HCT116 (cell line): ENCODE measurements around the gene GALNT17. TPM values are rescaled to one million over a fixed set of nuclear protein-coding genes. Genes with fewer than 3 reads are reported as not detected.

ENCODE experiments used
- ATAC-seq: fragments of 200-7000 bp; cut with Tn5 transposase; 2 replicates; pipeline ENCODE4 v1.9.1; 2020; ENCODE audit warnings: mild to moderate bottlenecking, moderate library complexity
- BruUV-seq: library from RNA; stranded (reverse); fragments of 400-500 nt; replicated peaks from 2 replicates; lab custom pipeline; 2021; lab: Mats Ljungman, UMichigan
- CTCF ChIA-PET: fragments of 300-600 bp; sonication (Branson Sonifier 250); formaldehyde crosslinking; loops from one replicate; lab custom pipeline; 2021; ENCODE audit warnings: antibody characterized with exemption; lab: Charles Lee
- POLR2A ChIA-PET: fragments of 300-600, 350-600 bp; sonication (Branson Sonifier 250); formaldehyde crosslinking; loops from one replicate; lab custom pipeline; 2021; ENCODE audit warnings: antibody characterized with exemption; lab: Charles Lee
- RAD21 ChIA-PET, 2 experiments: fragments of 300-600 bp; sonication (Branson Sonifier 250); formaldehyde crosslinking; loops; one replicate each; lab custom pipeline; 2023; ENCODE audit warnings: low total read pairs in 2 of 2; ENCODE audit not compliant: uncharacterized antibody in 2 of 2, unreplicated experiment in 2 of 2, low non-redundant PET in 1 of 2; lab: Charles Lee
- DNase-seq: peaks from one replicate; pipeline ENCODE4 v3.0.0-alpha.2; 2010; ENCODE audit warnings: low read depth, low spot score
- H2AFZ ChIP-seq: fragments of 200-600 bp; shearing (Covaris generic), sonication (generic); 2 replicates; pipeline ENCODE4 v1.6.1; 2017; ENCODE audit warnings: low read depth, mixed run types, mixed read lengths, antibody characterized with exemption, low read length; ENCODE audit not compliant: poor library complexity, severe bottlenecking
- H3K27ac ChIP-seq: 2 replicates; pipeline ENCODE4 v1.5.1; 2012; ENCODE audit warnings: low read depth, low read length
- H3K27me3 ChIP-seq: fragments of 200-600 bp; sonication (generic); 2 replicates; pipeline ENCODE4 v1.6.1; 2016; ENCODE audit warnings: mixed run types, low read length, mixed read lengths; ENCODE audit not compliant: insufficient read depth
- H3K36me3 ChIP-seq, 2 experiments: fragments of 200-500 bp in 1 of 2; fragments of 200-600 bp in 1 of 2; sonication (Bioruptor generic) in 1 of 2; sonication (generic) in 1 of 2; 2 replicates each; pipeline versions ENCODE4 v1.5.1 to v1.6.1; 2014 to 2016; ENCODE audit warnings: low read length in 2 of 2, inconsistent platforms in 1 of 2, mixed read lengths in 1 of 2, mixed run types in 1 of 2; ENCODE audit not compliant: insufficient read depth in 2 of 2, control insufficient read depth in 1 of 2
- H3K4me1 ChIP-seq, 2 experiments: fragments of 200-600 bp in 1 of 2; sonication (generic) in 1 of 2; 2 replicates each; pipeline versions ENCODE4 v1.5.1 to v1.6.1; 2012 to 2017; ENCODE audit warnings: low read length in 2 of 2, inconsistent platforms in 1 of 2, mild to moderate bottlenecking in 1 of 2, mixed read lengths in 1 of 2, mixed run types in 1 of 2, moderate library complexity in 1 of 2; ENCODE audit not compliant: insufficient read depth in 2 of 2, control insufficient read depth in 1 of 2
- H3K4me2 ChIP-seq: fragments of 200-600 bp; sonication (generic); 2 replicates; pipeline ENCODE4 v1.6.1; 2017; ENCODE audit warnings: mixed run types, low read length, mixed read lengths
- H3K4me3 ChIP-seq, 2 experiments: fragments of 200-600 bp in 1 of 2; sonication (generic) in 1 of 2; replicated peaks in 1 of 2; 2 replicates each; pipeline ENCODE4 v1.5.1; 2011 to 2016; ENCODE audit warnings: low read length in 2 of 2, control low read depth in 1 of 2, low read depth in 1 of 2, mild to moderate bottlenecking in 1 of 2, mixed read lengths in 1 of 2, mixed run types in 1 of 2
- H3K79me2 ChIP-seq: fragments of 200-600 bp; sonication (generic); 2 replicates; pipeline ENCODE4 v1.6.1; 2017; ENCODE audit warnings: mild to moderate bottlenecking, mixed run types, low read length, moderate library complexity, mixed read lengths; ENCODE audit not compliant: insufficient read depth
- H3K9ac ChIP-seq: fragments of 200-600 bp; sonication (generic); 2 replicates; pipeline ENCODE4 v1.6.1; 2016; ENCODE audit warnings: low read length, mixed read lengths
- H3K9me2 ChIP-seq: fragments of 200-600 bp; sonication (generic), shearing (Covaris generic); 2 replicates; pipeline ENCODE4 v1.6.1; 2017; ENCODE audit warnings: mixed run types, mild to moderate bottlenecking, moderate library complexity; ENCODE audit not compliant: insufficient read depth
- H3K9me3 ChIP-seq, 2 experiments: fragments of 200-500 bp in 1 of 2; fragments of 200-600 bp in 1 of 2; sonication (Bioruptor generic) in 1 of 2; sonication (generic) in 1 of 2; 2 replicates each; pipeline ENCODE4 v1.6.1; 2014 to 2017; ENCODE audit warnings: low read length in 2 of 2, mixed read lengths in 2 of 2, inconsistent platforms in 1 of 2, low read depth in 1 of 2, mild to moderate bottlenecking in 1 of 2, mixed run types in 1 of 2, moderate library complexity in 1 of 2; ENCODE audit not compliant: control insufficient read depth in 1 of 2, insufficient read depth in 1 of 2
- H4K20me1 ChIP-seq: fragments of 200-600 bp; sonication (generic), shearing (Covaris generic); 2 replicates; pipeline ENCODE4 v1.6.1; 2017; ENCODE audit warnings: mixed run types, mild to moderate bottlenecking, moderate library complexity; ENCODE audit not compliant: insufficient read depth
- CEBPB ChIP-seq: IDR thresholded peaks from 2 replicates; pipeline ENCODE4 v1.6.1; 2012; ENCODE audit warnings: low read depth
- EGR1 ChIP-seq: IDR thresholded peaks from 2 replicates; pipeline ENCODE4 v1.6.1; 2012; ENCODE audit warnings: low read depth
- ELF1 ChIP-seq: IDR thresholded peaks from 2 replicates; pipeline ENCODE4 v1.6.1; 2012; ENCODE audit warnings: low read depth, borderline replicate concordance
- EZH2phosphoT487 ChIP-seq: fragments of 200-600 bp; IDR thresholded peaks from 2 replicates; pipeline ENCODE4 v1.6.1; 2018; ENCODE audit warnings: antibody characterized with exemption, borderline replicate concordance
- FOSL1 ChIP-seq: IDR thresholded peaks from 2 replicates; pipeline ENCODE4 v1.6.1; 2012; ENCODE audit warnings: low read depth
- JUND ChIP-seq: IDR thresholded peaks from 2 replicates; pipeline ENCODE4 v1.6.1; 2012
- POLR2AphosphoS5 ChIP-seq: IDR thresholded peaks from 2 replicates; pipeline ENCODE4 v1.6.1; 2011; ENCODE audit warnings: mild to moderate bottlenecking, low read depth, low read length, moderate library complexity
- RAD21 ChIP-seq: IDR thresholded peaks from 2 replicates; pipeline ENCODE4 v1.6.1; 2012; ENCODE audit warnings: low read depth, mild to moderate bottlenecking
- SIN3A ChIP-seq: IDR thresholded peaks from 2 replicates; pipeline ENCODE4 v1.6.1; 2012; ENCODE audit warnings: low read depth
- SP1 ChIP-seq: IDR thresholded peaks from 2 replicates; pipeline ENCODE4 v1.6.1; 2012; ENCODE audit warnings: low read depth
- SRF ChIP-seq: IDR thresholded peaks from 2 replicates; pipeline ENCODE4 v1.6.1; 2012; ENCODE audit warnings: low read depth
- TCF7L2 ChIP-seq: IDR thresholded peaks from 2 replicates; pipeline ENCODE4 v1.7.0; 2011; ENCODE audit warnings: borderline replicate concordance, inconsistent platforms; ENCODE audit not compliant: insufficient read depth, insufficient read length; ENCODE audit errors: extremely low read depth
- YY1 ChIP-seq: IDR thresholded peaks from 2 replicates; pipeline ENCODE4 v1.6.1; 2011; ENCODE audit warnings: low read length, low read depth, moderate library complexity, mild to moderate bottlenecking; ENCODE audit not compliant: insufficient replicate concordance; ENCODE audit errors: extremely low read depth
- ZFX ChIP-seq: fragments of 450-650 bp; IDR thresholded peaks from 2 replicates; pipeline ENCODE4 v1.6.1; 2017
- intact Hi-C: fragments of 100-400 bp; cut with micrococcal nuclease; formaldehyde crosslinking; loops from 2 replicates; pipeline ENCODE4 v1.10.0; 2022
- total RNA-seq: library from RNA; stranded (reverse); gene quantifications from one replicate; pipeline ENCODE4 v1.2.1, GENCODE V29; 2021; ENCODE audit not compliant: unreplicated experiment
- TF ChIP-seq, protein P1 (sequence below): IDR thresholded peaks from 2 replicates; pipeline ENCODE4 v1.6.1; 2011; ENCODE audit warnings: mild to moderate bottlenecking, low read length, moderate library complexity; ENCODE audit not compliant: insufficient replicate concordance; ENCODE audit errors: extremely low read depth
- TF ChIP-seq, protein P2 (sequence below): IDR thresholded peaks from 2 replicates; pipeline ENCODE4 v1.6.1; 2012
- TF ChIP-seq, protein P3 (sequence below), 3 experiments: fragments of 200-600 bp in 1 of 3; sonication (generic) in 1 of 3; IDR thresholded peaks in 2 of 3; conservative IDR thresholded peaks in 1 of 3; 2 replicates each; pipeline ENCODE4 v1.5.1; 2012 to 2017; ENCODE audit warnings: low read depth in 2 of 3, low read length in 2 of 3, antibody characterized with exemption in 1 of 3, borderline replicate concordance in 1 of 3, control low read depth in 1 of 3, mild to moderate bottlenecking in 1 of 3, mixed read lengths in 1 of 3, mixed run types in 1 of 3, moderate library complexity in 1 of 3; ENCODE audit not compliant: insufficient read depth in 1 of 3

GALNT17 gene
- total RNA-seq, 1 experiment from 2014 or later, result not detected

DNA sequence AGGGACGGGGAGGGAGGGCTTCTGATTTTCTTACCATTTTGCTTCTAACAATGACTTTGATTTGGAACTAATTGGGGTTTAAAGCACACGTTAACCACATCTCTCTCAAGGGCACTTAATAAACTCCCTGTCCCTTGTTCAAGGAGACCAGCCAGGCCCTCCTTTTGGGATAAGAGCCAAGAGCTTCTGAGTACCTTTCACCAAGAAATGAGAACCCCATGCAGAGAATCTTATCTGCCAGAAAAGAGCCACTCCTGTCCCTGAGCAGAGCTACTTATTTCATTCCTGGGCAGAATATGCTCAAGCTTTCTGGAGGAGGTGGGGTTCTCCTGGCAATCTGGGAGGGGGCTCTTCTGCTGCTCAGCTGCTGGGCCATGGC, 574.6 kb downstream of the GALNT17 start:
- intact Hi-C loops, result no loop called here
- H3K9me3 ChIP-seq, result peaks cover 0 to 6% of the 10 kb centered on the region in 2 experiments; a peak in 1 of 4 replicates
- RAD21 ChIA-PET, result no interaction called here
- no TSS peak for BruUV-seq
- ATAC-seq (no peak), DNase-seq (no peak)
- H3K4me2 ChIP-seq, result no peak overlapping the region
- no peaks in the 10 kb centered on the region for H3K79me2 ChIP-seq
- H3K36me3 ChIP-seq, result no peaks in the 10 kb centered on the region
- TF ChIP-seq JUND, result no peak
- no peak for TF ChIP-seq POLR2AphosphoS5
- no peak for TF ChIP-seq ZFX
- no peak for TF ChIP-seq SIN3A
- TF ChIP-seq, protein P1, sequence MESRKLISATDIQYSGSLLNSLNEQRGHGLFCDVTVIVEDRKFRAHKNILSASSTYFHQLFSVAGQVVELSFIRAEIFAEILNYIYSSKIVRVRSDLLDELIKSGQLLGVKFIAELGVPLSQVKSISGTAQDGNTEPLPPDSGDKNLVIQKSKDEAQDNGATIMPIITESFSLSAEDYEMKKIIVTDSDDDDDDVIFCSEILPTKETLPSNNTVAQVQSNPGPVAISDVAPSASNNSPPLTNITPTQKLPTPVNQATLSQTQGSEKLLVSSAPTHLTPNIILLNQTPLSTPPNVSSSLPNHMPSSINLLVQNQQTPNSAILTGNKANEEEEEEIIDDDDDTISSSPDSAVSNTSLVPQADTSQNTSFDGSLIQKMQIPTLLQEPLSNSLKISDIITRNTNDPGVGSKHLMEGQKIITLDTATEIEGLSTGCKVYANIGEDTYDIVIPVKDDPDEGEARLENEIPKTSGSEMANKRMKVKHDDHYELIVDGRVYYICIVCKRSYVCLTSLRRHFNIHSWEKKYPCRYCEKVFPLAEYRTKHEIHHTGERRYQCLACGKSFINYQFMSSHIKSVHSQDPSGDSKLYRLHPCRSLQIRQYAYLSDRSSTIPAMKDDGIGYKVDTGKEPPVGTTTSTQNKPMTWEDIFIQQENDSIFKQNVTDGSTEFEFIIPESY, result no peak
- TF ChIP-seq CEBPB, result no peak
- no peak for TF ChIP-seq SRF
- no peak overlapping the region for H3K9ac ChIP-seq
- H3K4me3 ChIP-seq, result no peak overlapping the region
- no peak overlapping the region for H2AFZ ChIP-seq
- H3K4me1 ChIP-seq, result no peaks in the 10 kb centered on the region
- POLR2A ChIA-PET, result no interaction called here
- H3K27me3 ChIP-seq, result no peaks in the 10 kb centered on the region
- no peaks in the 10 kb centered on the region for H3K9me2 ChIP-seq
- CTCF ChIA-PET, result no interaction called here
- H3K27ac ChIP-seq, result no peak overlapping the region
- H4K20me1 ChIP-seq, result no peaks in the 10 kb centered on the region

DNA sequence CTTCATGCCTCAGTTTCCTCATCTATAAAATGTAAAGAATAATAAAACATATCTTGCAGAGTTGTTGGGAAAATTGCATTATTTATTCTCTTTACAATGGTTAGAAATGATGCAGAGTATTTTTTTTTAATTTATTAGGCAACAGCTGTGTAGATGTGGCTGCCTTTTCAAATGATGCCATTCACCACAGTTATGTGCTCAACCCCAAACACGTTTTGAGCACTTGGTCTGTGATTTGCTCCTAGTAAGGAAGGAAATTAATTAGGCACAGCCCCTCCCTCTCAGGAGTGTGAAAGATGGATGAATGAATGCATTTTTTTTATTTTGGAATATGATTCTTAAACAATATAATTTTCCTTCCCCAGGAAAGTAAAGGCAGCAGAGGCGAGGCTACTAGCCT, 575.1 kb downstream of the GALNT17 start:
- ChIA-PET CTCF (no interaction called here), RAD21 (no interaction called here), POLR2A (no interaction called here)
- no TSS peak for BruUV-seq
- ATAC-seq (no peak), DNase-seq (no peak)
- no peaks in the 10 kb centered on the region for H3K79me2 ChIP-seq
- H3K27ac ChIP-seq, result no peak overlapping the region
- no peak overlapping the region for H3K9ac ChIP-seq
- H3K4me2 ChIP-seq, result no peak overlapping the region
- H3K9me2 ChIP-seq, result no peaks in the 10 kb centered on the region
- no peaks in the 10 kb centered on the region for H3K27me3 ChIP-seq
- no peak overlapping the region for H2AFZ ChIP-seq
- no peaks in the 10 kb centered on the region for H3K36me3 ChIP-seq
- H3K9me3 ChIP-seq, result peaks cover 0 to 6% of the 10 kb centered on the region in 2 experiments; a peak in 1 of 4 replicates
- intact Hi-C loops, result no loop called here
- no peak overlapping the region for H3K4me3 ChIP-seq
- H4K20me1 ChIP-seq, result no peaks in the 10 kb centered on the region
- no peaks in the 10 kb centered on the region for H3K4me1 ChIP-seq
- no peak for TF ChIP-seq CEBPB
- no peak for TF ChIP-seq SP1
- no peak for TF ChIP-seq ELF1
- no peak for TF ChIP-seq EGR1
- TF ChIP-seq, protein P2, sequence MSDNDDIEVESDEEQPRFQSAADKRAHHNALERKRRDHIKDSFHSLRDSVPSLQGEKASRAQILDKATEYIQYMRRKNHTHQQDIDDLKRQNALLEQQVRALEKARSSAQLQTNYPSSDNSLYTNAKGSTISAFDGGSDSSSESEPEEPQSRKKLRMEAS, result no peak
- TF ChIP-seq, protein P3, sequence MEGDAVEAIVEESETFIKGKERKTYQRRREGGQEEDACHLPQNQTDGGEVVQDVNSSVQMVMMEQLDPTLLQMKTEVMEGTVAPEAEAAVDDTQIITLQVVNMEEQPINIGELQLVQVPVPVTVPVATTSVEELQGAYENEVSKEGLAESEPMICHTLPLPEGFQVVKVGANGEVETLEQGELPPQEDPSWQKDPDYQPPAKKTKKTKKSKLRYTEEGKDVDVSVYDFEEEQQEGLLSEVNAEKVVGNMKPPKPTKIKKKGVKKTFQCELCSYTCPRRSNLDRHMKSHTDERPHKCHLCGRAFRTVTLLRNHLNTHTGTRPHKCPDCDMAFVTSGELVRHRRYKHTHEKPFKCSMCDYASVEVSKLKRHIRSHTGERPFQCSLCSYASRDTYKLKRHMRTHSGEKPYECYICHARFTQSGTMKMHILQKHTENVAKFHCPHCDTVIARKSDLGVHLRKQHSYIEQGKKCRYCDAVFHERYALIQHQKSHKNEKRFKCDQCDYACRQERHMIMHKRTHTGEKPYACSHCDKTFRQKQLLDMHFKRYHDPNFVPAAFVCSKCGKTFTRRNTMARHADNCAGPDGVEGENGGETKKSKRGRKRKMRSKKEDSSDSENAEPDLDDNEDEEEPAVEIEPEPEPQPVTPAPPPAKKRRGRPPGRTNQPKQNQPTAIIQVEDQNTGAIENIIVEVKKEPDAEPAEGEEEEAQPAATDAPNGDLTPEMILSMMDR (IDR thresholded peaks at IDR 0.05 in 2 of 3, conservative IDR thresholded peaks at IDR 0.05 in 1 of 3; ENCODE audit: borderline replicate concordance in 1 of 3, insufficient read depth in 1 of 3, low read depth in 2 of 3, low read length in 2 of 3), result no peak
- no peak for TF ChIP-seq FOSL1
- TF ChIP-seq EZH2phosphoT487, result no peak
- TF ChIP-seq YY1, result no peak
- no peak for TF ChIP-seq ZFX
- no peak for TF ChIP-seq RAD21
- no peak for TF ChIP-seq TCF7L2
